DMS153 treated with DMSO at 0.1 percent for 48 hours (cell line): ENCODE results near the gene GLIS2.
A peak's percentile ranks its signal among the peaks of the same experiment; 100 is the strongest.

Source experiments
- DNase-seq: peaks from one replicate; lab custom pipeline; 2025; ENCODE audit not compliant: unreplicated experiment; lab: John Stamatoyannopoulos, UW

Gene GLIS2

GRCh38 chr16:4319454-4320421 is 3.9 kb downstream of the GLIS2 start:
- DNase-seq = no peak

- DNase-seq = no peak
Measured at GRCh38 chr16:4320571-4321137, 4.8 kb downstream of the GLIS2 start.

GRCh38 chr16:4321286-4322120 is 5.6 kb downstream of the GLIS2 start:
- DNase-seq = no peak

DNA sequence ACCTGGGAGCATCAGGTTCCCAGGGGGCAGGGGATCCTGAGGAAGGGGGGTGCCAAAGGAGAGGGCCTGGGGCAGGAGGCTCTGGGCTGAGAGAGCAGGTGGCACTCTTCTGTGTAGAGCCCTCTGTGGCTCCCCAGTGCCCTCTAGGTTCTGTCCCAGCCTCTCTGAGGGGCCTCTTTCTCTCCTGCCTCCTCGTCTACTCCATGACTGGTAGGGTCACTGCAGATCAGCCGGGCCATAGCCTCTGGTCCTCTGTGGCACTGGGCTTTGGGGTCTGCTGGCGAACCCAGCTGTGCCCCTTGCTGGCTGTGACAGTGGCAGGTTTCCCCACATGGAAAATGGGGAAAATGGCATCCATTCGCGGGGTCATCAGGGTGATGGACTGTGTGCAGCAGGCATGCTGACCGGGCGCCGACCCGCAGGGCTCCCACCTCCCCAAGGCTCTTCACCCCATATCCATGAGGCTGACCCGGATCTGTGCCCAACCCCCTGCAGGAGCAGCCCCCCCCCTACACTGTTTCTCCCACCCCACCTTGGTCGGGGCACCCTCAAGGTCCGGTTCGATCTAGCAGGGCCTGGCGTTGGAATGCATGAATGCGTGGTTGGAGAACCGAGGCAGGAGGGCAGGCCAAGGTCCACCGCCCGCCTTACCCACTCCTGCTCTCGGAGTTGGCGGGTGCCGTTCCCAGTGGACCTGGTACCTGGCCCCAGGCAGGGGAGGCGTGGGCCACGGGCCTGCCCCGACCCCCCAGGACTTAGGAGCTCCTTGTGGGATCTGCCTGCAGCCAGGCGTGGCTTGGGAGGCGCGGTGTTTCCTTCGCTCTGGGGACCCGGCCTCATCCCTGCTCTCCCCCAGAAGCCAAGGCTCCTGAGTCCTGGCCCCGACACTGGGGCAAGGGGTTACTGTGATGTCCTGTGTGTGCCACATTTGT is 6.5 kb downstream of the GLIS2 start:
- no peak for DNase-seq

- DNase-seq = no peak
Measured at GRCh38 chr16:4323071-4323844, 7.4 kb downstream of the GLIS2 start.

- DNase-seq = no peak
Measured at GRCh38 chr16:4323845-4324488, 8.1 kb downstream of the GLIS2 start.

GRCh38 chr16:4324492-4325252 is 8.8 kb downstream of the GLIS2 start:
- no peak for DNase-seq

GRCh38 chr16:4325253-4325758 is 9.4 kb downstream of the GLIS2 start:
- DNase-seq = no peak

DNA sequence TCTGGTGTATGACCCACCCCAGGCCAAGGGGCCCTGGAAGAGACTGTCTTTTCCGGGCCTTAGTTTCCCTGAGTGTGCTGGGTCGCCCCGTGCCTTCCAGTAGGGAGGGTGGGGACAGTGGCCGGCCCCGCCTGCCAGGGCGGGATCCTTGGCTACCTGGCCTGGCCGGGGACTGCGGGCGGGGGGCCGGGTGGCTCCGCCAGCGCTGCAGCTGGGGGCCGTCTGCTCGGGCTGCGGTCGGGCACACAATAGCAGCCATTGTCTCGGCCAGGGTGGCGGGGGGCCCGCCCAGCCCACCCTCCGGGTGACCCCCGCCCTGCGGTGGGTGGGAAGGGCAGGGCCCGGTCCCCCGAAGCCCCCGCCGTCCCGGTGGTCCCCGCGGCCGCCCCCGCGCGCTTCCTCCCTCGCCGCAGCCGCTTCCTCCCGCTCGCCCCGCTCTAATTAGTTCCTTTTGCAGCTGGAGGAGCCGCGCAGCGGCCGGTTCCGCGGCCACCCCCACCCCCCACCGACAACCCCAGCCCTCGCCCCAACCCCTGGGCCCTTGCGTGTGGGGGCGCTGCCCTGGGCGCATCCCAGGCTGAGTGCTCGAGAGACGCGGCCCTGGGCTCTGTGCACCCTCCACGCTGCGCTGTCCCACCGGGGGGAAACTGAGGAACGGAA is 11.6 kb downstream of the GLIS2 start:
- DNase-seq = no peak

- DNase-seq = peak; percentile 69
Measured at GRCh38 chr16:4328046-4328781, 12.3 kb downstream of the GLIS2 start.

GRCh38 chr16:4328782-4329775 is 13.2 kb downstream of the GLIS2 start:
- DNase-seq = peak; percentile 15

DNA sequence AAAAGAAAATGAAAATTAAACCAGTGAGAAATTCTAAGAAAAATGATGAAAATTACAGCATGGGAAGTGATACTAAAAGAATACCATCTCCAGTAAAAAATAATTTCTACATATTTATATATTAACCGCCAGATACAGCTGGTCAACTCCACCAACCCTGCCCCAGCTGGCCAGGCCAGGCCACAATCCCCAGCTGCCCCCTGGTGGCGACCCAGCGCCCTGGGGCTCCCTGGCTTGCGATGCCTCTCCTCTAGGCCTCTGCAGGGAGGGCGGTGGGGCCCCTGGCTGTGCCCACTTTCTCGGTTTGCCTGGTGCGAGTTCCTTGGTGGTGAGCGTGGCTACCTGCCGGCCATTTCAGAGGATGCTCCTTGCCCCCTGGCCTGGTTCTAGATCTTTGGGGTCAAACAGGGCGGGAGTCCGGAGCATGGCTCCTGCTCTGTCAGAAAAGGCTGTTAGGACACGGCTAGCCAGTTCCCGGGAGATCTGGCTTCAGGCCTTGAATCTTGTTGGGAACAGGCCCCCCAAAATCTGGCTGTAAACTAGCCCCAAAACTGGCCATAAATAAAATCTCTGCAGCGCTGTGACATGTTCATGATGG is 14.5 kb downstream of the GLIS2 start:
- DNase-seq = peak; percentile 8

DNA sequence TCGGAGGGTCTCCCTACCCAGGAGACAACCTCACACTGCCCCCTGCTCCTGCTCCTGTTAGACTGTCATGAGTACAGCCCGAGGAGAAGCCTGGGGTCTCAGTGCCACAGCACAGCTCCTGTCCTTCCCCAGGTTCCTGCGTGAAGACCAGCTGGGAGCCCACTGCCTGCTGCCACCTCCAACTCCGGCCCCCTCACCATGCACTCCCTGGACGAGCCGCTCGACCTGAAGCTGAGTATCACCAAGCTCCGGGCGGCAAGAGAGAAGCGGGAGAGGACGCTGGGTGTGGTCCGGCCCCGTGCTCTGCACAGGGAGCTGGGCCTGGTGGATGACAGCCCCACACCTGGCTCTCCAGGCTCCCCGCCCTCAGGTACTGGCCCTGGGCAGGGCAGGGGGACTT is 16.2 kb downstream of the GLIS2 start:
- DNase-seq = no peak

- DNase-seq = no peak
Measured at GRCh38 chr16:4332623-4333307, 16.9 kb downstream of the GLIS2 start.

GRCh38 chr16:4333308-4333638 is 17.4 kb downstream of the GLIS2 start:
- no peak for DNase-seq
